Measurements from ENCODE around the gene TEX54.

The TEX54 gene

DNA sequence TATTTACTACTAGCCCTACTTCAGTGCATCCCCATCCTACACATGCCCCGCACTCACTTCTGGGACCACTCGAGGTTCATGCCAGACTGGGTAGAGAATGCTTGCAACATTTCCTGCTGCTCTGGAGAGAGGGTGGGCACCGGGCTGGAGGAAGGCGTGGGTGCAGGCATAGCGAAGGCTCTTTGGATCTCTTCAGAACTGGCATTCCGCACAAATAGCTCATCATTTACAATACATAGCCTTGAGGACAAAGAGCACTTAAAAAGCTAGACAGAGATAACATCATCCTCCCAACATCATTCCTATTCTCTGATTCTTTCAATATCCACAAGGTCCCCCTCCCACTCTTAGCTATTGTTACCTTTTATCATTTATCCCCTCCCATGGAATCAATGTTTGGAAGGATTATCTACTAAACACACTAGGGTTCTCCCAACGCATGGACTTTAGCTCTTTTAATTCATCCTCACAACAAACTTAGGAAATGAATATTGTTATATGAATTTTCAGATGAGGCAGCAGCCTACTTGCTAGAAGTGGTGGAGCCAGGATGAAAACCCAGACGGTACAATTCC lies 38.4 kb downstream of the TEX54 start:
- in situ Hi-C loops (cut with HindIII; ENCODE audit: low sequenced_read_pairs): no loop called here
- no peak for TF ChIP-seq CTCF (IDR thresholded peaks at IDR 0.05; ENCODE audit: low read depth, low read length, missing control alignments)
- no peak for DNase-seq (ENCODE audit: low read depth)
- H3K4me3 ChIP-seq (ENCODE audit: low read depth, low read length): no peak overlapping the region

GRCh38 chr11:62792202-62792575 lies 40.5 kb downstream of the TEX54 start:
- in situ Hi-C loops (cut with HindIII; ENCODE audit: low sequenced_read_pairs): no loop called here
- peak overlapping the region; percentile 90 for H3K4me3 ChIP-seq (ENCODE audit: low read depth, low read length)
- no peak for TF ChIP-seq CTCF (IDR thresholded peaks at IDR 0.05; ENCODE audit: low read depth, low read length, missing control alignments)
- no peak for DNase-seq (ENCODE audit: low read depth)

- in situ Hi-C loops (cut with HindIII; ENCODE audit: low sequenced_read_pairs): no loop called here
- peak within 1 kb of the TSS; percentile 90 for H3K4me3 ChIP-seq (ENCODE audit: low read depth, low read length)
- no peak for TF ChIP-seq CTCF (IDR thresholded peaks at IDR 0.05; ENCODE audit: low read depth, low read length, missing control alignments)
- no peak for DNase-seq (ENCODE audit: low read depth)
Observed at GRCh38 chr11:62791501-62792201, 41.0 kb downstream of the TEX54 start, which contains the start of gene TMEM223. TSS of gene TMEM223 (minus strand) at chr11:62792006. CDS start at chr11:62791994, 12 bp downstream.

GRCh38 chr11:62789576-62789975 lies 43.1 kb downstream of the TEX54 start:
- no peak for TF ChIP-seq CTCF (IDR thresholded peaks at IDR 0.05; ENCODE audit: low read depth, low read length, missing control alignments)
- DNase-seq (ENCODE audit: low read depth): no peak
- in situ Hi-C loops (cut with HindIII; ENCODE audit: low sequenced_read_pairs): no loop called here
- H3K4me3 ChIP-seq (ENCODE audit: low read depth, low read length): no peak overlapping the region

DNA sequence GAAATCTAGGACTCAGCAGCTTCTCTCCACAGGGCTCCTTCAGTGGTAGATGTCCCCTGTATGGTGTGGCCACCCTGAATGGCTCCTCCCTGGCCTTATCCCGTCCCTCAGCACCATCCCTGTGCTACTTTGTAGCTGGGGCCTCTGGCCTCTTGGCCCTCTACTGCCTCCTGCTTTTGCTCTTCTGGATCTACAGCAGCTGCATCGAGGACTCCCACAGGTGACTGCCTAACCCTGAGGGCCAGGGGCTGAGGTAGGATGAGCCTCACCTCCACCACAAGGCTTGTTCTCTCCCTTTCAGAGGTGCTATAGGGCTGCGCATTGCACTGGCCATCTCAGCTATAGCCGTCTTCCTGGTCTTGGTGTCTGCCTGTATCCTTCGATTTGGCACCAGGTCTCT lies 43.6 kb downstream of the TEX54 start:
- no peak for TF ChIP-seq CTCF (IDR thresholded peaks at IDR 0.05; ENCODE audit: low read depth, low read length, missing control alignments)
- DNase-seq (ENCODE audit: low read depth): no peak
- no peak overlapping the region for H3K4me3 ChIP-seq (ENCODE audit: low read depth, low read length)
- in situ Hi-C loops (cut with HindIII; ENCODE audit: low sequenced_read_pairs): no loop called here

GRCh38 chr11:62787005-62787759 lies 45.5 kb downstream of the TEX54 start, which contains the start of gene TMEM179B:
TSS of gene TMEM179B (plus strand) at chr11:62787402. CDS start at chr11:62787432, 30 bp downstream.
- H3K4me3 ChIP-seq (ENCODE audit: low read depth, low read length): peak within 1 kb of the TSS; percentile 92
- TF ChIP-seq CTCF (IDR thresholded peaks at IDR 0.05; ENCODE audit: low read depth, low read length, missing control alignments): peak; percentile 70
- in situ Hi-C loops (cut with HindIII; ENCODE audit: low sequenced_read_pairs): no loop called here
- peak; percentile 96 for DNase-seq (ENCODE audit: low read depth)

Data from astrocyte of the cerebellum (primary cell).